Panc1 (cell line): ENCODE data around the gene SLC7A14. TPM values are rescaled to one million over a fixed set of nuclear protein-coding genes. Genes with fewer than 3 reads are reported as not detected.
A peak's percentile ranks its signal among the peaks of the same experiment; 100 is the strongest.

ENCODE experiments used
- ATAC-seq: fragments of 200-7000 bp; cut with Tn5 transposase; 2 replicates; pipeline ENCODE4 v1.9.1; 2020; ENCODE audit warnings: mild to moderate bottlenecking, moderate library complexity
- BruUV-seq: library from RNA; stranded (reverse); fragments of 400-500 nt; replicated peaks from 2 replicates; lab custom pipeline; 2021; lab: Mats Ljungman, UMichigan
- CTCF ChIA-PET: fragments of 300-600 bp; sonication (Branson Sonifier 250); formaldehyde crosslinking; loops from one replicate; lab custom pipeline; 2022; ENCODE audit warnings: antibody characterized with exemption; lab: Charles Lee
- POLR2A ChIA-PET: fragments of 300-600 bp; sonication (Branson Sonifier 250); formaldehyde crosslinking; loops from one replicate; lab custom pipeline; 2022; ENCODE audit warnings: antibody characterized with exemption; lab: Charles Lee
- DNase-seq: peaks from one replicate; pipeline ENCODE4 v3.0.0-alpha.2; 2010; ENCODE audit warnings: low read depth, low spot score
- H3K27ac ChIP-seq: 2 replicates; pipeline ENCODE4 v1.5.1; 2011; ENCODE audit warnings: mild to moderate bottlenecking, low read length, inconsistent platforms
- H3K27me3 ChIP-seq: fragments of 200-500 bp; sonication (Bioruptor generic); 2 replicates; pipeline ENCODE4 v1.6.0; 2014; ENCODE audit warnings: low read length, inconsistent platforms; ENCODE audit not compliant: control insufficient read depth, insufficient read depth
- H3K36me3 ChIP-seq: fragments of 200-500 bp; sonication (Bioruptor generic); 2 replicates; pipeline ENCODE4 v1.5.1; 2014; ENCODE audit warnings: inconsistent platforms, mild to moderate bottlenecking, low read length, moderate library complexity; ENCODE audit not compliant: control insufficient read depth, insufficient read depth
- H3K4me1 ChIP-seq: 2 replicates; pipeline ENCODE4 v1.5.1; 2011; ENCODE audit warnings: inconsistent platforms, mild to moderate bottlenecking, low read length, moderate library complexity; ENCODE audit not compliant: control insufficient read depth, insufficient read depth
- H3K4me3 ChIP-seq, 2 experiments: 2 replicates each; pipeline ENCODE4 v1.5.1; 2011 to 2012; ENCODE audit warnings: low read depth in 2 of 2, low read length in 2 of 2, mild to moderate bottlenecking in 2 of 2, inconsistent platforms in 1 of 2, moderate library complexity in 1 of 2
- H3K9me3 ChIP-seq: fragments of 200-500 bp; sonication (Bioruptor generic); 2 replicates; pipeline ENCODE4 v1.5.1; 2014; ENCODE audit warnings: low read depth, mild to moderate bottlenecking, inconsistent platforms, low read length, moderate library complexity; ENCODE audit not compliant: control insufficient read depth, insufficient read depth
- POLR2AphosphoS5 ChIP-seq: IDR thresholded peaks from 2 replicates; pipeline ENCODE4 v1.6.1; 2012; ENCODE audit warnings: mild to moderate bottlenecking, low read depth, low read length, moderate library complexity
- REST ChIP-seq, 2 experiments: IDR thresholded peaks; 2 replicates each; pipeline ENCODE4 v1.6.1; 2011 to 2012; ENCODE audit warnings: low read depth in 2 of 2, control low read depth in 1 of 2, low read length in 1 of 2, mild to moderate bottlenecking in 1 of 2, moderate library complexity in 1 of 2; ENCODE audit not compliant: insufficient read depth in 1 of 2
- SIN3A ChIP-seq: IDR thresholded peaks from 2 replicates; pipeline ENCODE4 v1.6.1; 2012; ENCODE audit warnings: low read depth, mild to moderate bottlenecking, low read length, moderate library complexity, borderline replicate concordance; ENCODE audit not compliant: insufficient read depth
- TCF7L2 ChIP-seq: IDR thresholded peaks from 2 replicates; pipeline ENCODE4 v1.6.1; 2011; ENCODE audit warnings: mild to moderate bottlenecking, low read depth, low read length, inconsistent platforms
- in situ Hi-C: cut with HindIII; loops from 2 replicates; pipeline ENCODE4 v1.10.0; 2016; ENCODE audit warnings: low sequenced_read_pairs, low pct_unique_long_range_greater_than_20kb
- intact Hi-C: fragments of 100-400 bp; cut with micrococcal nuclease; formaldehyde crosslinking; loops from one replicate; pipeline ENCODE4 v1.10.0; 2022; ENCODE audit not compliant: unreplicated experiment
- total RNA-seq: library from RNA; stranded (reverse); gene quantifications from one replicate; pipeline ENCODE4 v1.2.1, GENCODE V29; 2021; ENCODE audit not compliant: unreplicated experiment
- TF ChIP-seq, protein P1 (sequence below): fragments of 450-650 bp; IDR thresholded peaks from 2 replicates; pipeline ENCODE4 v1.5.1; 2017; ENCODE audit warnings: mild to moderate bottlenecking

The SLC7A14 gene
- total RNA-seq, 1 experiment from 2014 or later = not detected

DNA sequence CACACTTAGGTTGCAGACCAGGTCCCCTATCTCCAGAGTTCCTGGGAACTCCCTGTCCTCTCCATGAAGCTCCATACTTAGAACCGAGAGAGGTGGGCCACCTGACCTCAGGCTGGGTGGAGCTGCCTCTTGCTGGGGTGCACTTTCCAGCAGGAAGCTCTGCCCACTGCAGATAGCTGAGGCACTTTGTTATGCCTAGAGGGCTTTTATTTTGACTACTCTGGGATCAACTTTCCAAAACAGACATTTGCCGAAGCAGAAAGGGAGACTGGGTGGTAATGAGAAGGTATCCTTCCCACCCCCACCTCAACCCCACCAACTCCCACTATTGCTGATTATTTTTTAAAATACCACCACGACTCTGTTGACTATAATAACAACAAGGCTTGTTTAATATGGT is 112.5 kb downstream of the SLC7A14 start:
- CTCF ChIA-PET = no interaction called here
- no peak for TF ChIP-seq SIN3A
- no peak for TF ChIP-seq TCF7L2
- no peak for TF ChIP-seq POLR2AphosphoS5
- no peaks in the 10 kb centered on the region for H3K9me3 ChIP-seq
- H3K27me3 ChIP-seq = no peaks in the 10 kb centered on the region
- no peak overlapping the region for H3K27ac ChIP-seq
- no peaks in the 10 kb centered on the region for H3K36me3 ChIP-seq
- POLR2A ChIA-PET = no interaction called here
- no TSS peak for BruUV-seq
- H3K4me3 ChIP-seq = no peak overlapping the region
- in situ Hi-C loops = no loop called here
- ATAC-seq (no peak), DNase-seq (no peak)
- intact Hi-C loops = no loop called here
- peaks cover 3% of the 10 kb centered on the region; the same call in 1 of the 2 replicates for H3K4me1 ChIP-seq

DNA sequence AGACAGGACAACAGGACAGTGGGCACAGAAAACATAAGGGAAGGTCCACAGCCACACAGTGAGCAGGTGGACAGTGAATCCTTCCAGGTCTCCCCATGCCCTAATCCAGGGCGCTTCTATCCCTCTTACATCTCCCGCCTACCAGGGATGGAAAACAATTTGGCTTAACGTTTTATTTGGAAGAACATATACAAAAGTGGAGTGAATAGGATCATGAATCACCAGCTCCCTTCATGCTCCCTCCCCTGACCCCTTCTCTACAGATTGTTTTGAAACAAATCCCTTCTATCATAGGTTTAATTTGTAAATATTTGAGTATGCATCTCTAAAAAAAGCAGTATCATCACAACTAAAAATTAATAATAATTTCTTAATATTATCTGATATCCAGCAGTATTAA is 114.7 kb downstream of the SLC7A14 start:
- Histone ChIP-seq H3K27me3 (no peaks in the 10 kb centered on the region), H3K4me3 (no peak overlapping the region), H3K27ac (no peak overlapping the region), H3K4me1 (peaks cover 6% of the 10 kb centered on the region), H3K9me3 (no peaks in the 10 kb centered on the region), H3K36me3 (no peaks in the 10 kb centered on the region)
- intact Hi-C loops = no loop called here
- CTCF ChIA-PET = no interaction called here
- TF ChIP-seq, protein P1, sequence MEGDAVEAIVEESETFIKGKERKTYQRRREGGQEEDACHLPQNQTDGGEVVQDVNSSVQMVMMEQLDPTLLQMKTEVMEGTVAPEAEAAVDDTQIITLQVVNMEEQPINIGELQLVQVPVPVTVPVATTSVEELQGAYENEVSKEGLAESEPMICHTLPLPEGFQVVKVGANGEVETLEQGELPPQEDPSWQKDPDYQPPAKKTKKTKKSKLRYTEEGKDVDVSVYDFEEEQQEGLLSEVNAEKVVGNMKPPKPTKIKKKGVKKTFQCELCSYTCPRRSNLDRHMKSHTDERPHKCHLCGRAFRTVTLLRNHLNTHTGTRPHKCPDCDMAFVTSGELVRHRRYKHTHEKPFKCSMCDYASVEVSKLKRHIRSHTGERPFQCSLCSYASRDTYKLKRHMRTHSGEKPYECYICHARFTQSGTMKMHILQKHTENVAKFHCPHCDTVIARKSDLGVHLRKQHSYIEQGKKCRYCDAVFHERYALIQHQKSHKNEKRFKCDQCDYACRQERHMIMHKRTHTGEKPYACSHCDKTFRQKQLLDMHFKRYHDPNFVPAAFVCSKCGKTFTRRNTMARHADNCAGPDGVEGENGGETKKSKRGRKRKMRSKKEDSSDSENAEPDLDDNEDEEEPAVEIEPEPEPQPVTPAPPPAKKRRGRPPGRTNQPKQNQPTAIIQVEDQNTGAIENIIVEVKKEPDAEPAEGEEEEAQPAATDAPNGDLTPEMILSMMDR = no peak
- TF ChIP-seq TCF7L2 = no peak
- no peak for TF ChIP-seq SIN3A
- TF ChIP-seq REST (IDR thresholded peaks at IDR 0.05; ENCODE audit: insufficient read depth in 1 of 2, low read depth in 2 of 2, low read length in 1 of 2) = no peak
- TF ChIP-seq POLR2AphosphoS5 = no peak
- ATAC-seq (0 out of 2 replicates have a peak, but pooled peaks have one; percentile 31), DNase-seq (no peak)
- POLR2A ChIA-PET = no interaction called here
- no TSS peak for BruUV-seq
- in situ Hi-C loops = no loop called here
